Glutamatergic neuron (in vitro differentiated cells): ENCODE data around the gene NTM. TPM values are rescaled to one million over a fixed set of nuclear protein-coding genes. Genes with fewer than 3 reads are reported as not detected.
A peak's percentile ranks its signal among the peaks of the same experiment; 100 is the strongest.

ENCODE experiments used
- DNase-seq: peaks from one replicate; pipeline ENCODE4 v3.0.0; 2022
- H3K27ac Mint-ChIP-seq: one replicate; pipeline ENCODE4 v1.8.0; 2020; ENCODE audit warnings: mild to moderate bottlenecking, mixed read lengths, inconsistent platforms; ENCODE audit not compliant: unreplicated experiment
- H3K27me3 Mint-ChIP-seq: one replicate; pipeline ENCODE4 v1.8.0; 2020; ENCODE audit warnings: mild to moderate bottlenecking, moderate library complexity, mixed read lengths, inconsistent platforms; ENCODE audit not compliant: unreplicated experiment
- H3K36me3 Mint-ChIP-seq: one replicate; pipeline ENCODE4 v1.8.0; 2020; ENCODE audit warnings: mild to moderate bottlenecking, mixed read lengths, inconsistent platforms; ENCODE audit not compliant: unreplicated experiment
- H3K4me1 Mint-ChIP-seq: one replicate; pipeline ENCODE4 v1.8.0; 2020; ENCODE audit warnings: mild to moderate bottlenecking, low read depth, mixed read lengths, inconsistent platforms; ENCODE audit not compliant: unreplicated experiment
- H3K4me3 Mint-ChIP-seq: one replicate; pipeline ENCODE4 v1.8.0; 2020; ENCODE audit warnings: mild to moderate bottlenecking, mixed read lengths, inconsistent platforms; ENCODE audit not compliant: unreplicated experiment
- H3K9me3 Mint-ChIP-seq: one replicate; pipeline ENCODE4 v1.8.0; 2020; ENCODE audit warnings: mild to moderate bottlenecking, moderate library complexity, mixed read lengths, inconsistent platforms; ENCODE audit not compliant: unreplicated experiment
- total RNA-seq: library from RNA; stranded (reverse); fragmentation: NEBNext Ultra II Directional; extraction: Animal tissue kit (Norgen Biotek cat#: 25700); gene quantifications from one replicate; pipeline ENCODE4 v1.2.1, GENCODE V29; 2021; ENCODE audit not compliant: unreplicated experiment
- TF ChIP-seq, protein P1 (sequence below): fragments of 200-600 bp; sonication (generic); IDR thresholded peaks from one replicate; pipeline ENCODE4 v1.5.0; 2021; ENCODE audit not compliant: partially characterized antibody, unreplicated experiment

NTM gene
- total RNA-seq, 1 donor from 2014 or later: 1.2 TPM

DNA sequence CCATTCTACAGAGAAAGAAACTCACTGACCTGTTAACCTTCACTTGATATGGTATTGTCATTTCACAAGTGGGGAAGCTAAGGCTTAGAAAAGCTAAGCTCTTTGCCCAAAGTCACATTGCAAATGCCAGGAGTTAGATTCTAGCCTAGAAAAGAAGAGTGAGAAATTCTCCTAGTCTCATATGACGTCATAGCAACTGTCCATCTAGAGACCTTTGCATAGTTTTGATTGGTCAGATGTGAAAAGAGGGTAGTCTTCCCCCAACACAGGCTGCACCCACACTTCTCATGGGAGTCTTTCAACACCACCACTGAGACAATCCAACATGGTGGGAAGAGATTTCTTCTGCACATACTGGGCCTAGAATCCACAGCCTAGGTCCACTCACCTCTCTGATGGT is 197.9 kb downstream of the NTM start:
- Mint-ChIP-seq H3K4me3 (no peak overlapping the region), H3K9me3 (no peaks in the 10 kb centered on the region), H3K4me1 (no peaks in the 10 kb centered on the region), H3K27ac (no peak overlapping the region), H3K36me3 (no peaks in the 10 kb centered on the region), H3K27me3 (peaks cover under 1% of the 10 kb centered on the region)
- TF ChIP-seq, protein P1, sequence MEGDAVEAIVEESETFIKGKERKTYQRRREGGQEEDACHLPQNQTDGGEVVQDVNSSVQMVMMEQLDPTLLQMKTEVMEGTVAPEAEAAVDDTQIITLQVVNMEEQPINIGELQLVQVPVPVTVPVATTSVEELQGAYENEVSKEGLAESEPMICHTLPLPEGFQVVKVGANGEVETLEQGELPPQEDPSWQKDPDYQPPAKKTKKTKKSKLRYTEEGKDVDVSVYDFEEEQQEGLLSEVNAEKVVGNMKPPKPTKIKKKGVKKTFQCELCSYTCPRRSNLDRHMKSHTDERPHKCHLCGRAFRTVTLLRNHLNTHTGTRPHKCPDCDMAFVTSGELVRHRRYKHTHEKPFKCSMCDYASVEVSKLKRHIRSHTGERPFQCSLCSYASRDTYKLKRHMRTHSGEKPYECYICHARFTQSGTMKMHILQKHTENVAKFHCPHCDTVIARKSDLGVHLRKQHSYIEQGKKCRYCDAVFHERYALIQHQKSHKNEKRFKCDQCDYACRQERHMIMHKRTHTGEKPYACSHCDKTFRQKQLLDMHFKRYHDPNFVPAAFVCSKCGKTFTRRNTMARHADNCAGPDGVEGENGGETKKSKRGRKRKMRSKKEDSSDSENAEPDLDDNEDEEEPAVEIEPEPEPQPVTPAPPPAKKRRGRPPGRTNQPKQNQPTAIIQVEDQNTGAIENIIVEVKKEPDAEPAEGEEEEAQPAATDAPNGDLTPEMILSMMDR: no peak
- DNase-seq: no peak

DNA sequence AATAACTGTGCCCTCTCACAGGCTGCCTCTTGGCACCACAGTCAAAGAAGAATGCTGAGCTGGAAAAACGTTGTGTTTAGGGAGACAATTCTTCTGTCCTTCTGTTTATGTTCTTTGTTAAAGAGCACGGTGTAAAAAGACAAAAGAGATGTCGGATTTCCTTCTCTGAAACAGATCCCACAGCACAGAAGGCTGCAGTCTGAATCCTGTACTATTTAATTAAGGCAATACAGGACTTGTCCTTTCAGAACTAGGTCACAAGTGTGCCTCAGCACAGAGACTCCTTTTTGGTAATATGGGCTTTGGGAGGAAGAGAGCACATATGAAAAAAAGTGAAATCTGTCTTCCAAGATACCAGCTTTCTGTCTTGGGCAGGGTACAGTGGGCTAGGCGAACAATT is 201.2 kb downstream of the NTM start:
- Mint-ChIP-seq H3K4me3 (no peak overlapping the region), H3K36me3 (no peaks in the 10 kb centered on the region), H3K27me3 (peaks cover 3% of the 10 kb centered on the region), H3K27ac (no peak overlapping the region), H3K9me3 (no peaks in the 10 kb centered on the region), H3K4me1 (no peaks in the 10 kb centered on the region)
- TF ChIP-seq, protein P1: no peak
- no peak for DNase-seq

DNA sequence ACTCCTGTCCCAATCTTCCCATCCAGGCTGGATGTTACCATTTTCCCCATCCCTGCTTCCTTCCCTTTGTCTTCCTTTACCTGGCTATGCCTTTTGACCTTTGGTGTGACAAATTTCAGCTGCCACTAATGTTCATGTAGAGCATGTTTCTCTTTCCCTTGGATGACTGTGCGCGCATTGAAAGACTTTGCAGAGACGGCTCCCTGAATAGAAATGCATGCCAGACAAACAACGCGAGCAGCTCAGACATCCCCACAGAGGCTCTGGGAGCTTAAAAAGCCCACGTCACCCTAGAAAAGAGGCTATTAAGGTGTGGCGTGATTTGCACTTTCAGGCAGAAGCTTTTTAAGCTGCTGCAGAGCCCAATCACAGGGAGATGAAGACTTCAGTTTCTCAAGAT is 202.0 kb downstream of the NTM start:
- H3K27ac Mint-ChIP-seq: no peak overlapping the region
- DNase-seq: no peak
- H3K9me3 Mint-ChIP-seq: no peaks in the 10 kb centered on the region
- H3K27me3 Mint-ChIP-seq: peaks cover 3% of the 10 kb centered on the region
- no peaks in the 10 kb centered on the region for H3K36me3 Mint-ChIP-seq
- no peak overlapping the region for H3K4me3 Mint-ChIP-seq
- TF ChIP-seq, protein P1: no peak
- no peaks in the 10 kb centered on the region for H3K4me1 Mint-ChIP-seq

DNA sequence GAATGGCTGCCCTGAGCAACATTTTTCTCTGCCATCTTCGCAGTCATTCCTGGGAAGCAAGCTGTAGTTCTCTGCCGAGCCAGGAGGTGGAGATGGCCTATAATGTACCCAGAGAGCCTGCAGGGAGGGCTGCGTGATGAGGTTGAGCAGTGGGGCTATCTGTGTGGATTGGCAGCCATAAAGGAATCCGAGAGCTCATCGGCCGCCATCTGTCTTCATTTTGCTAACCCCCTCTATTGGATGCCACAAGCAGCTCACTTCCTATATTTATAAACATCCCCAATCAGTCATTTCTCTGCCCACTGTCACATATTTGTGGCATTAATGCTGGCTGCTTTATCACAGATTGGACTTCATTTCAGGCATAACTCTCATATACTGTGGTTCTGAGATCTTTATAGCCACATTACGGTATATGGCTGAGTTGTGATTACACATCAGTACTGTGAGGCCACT is 209.5 kb downstream of the NTM start:
- Mint-ChIP-seq H3K4me3 (no peak overlapping the region), H3K27ac (no peak overlapping the region), H3K27me3 (peaks cover 2% of the 10 kb centered on the region), H3K36me3 (no peaks in the 10 kb centered on the region), H3K9me3 (peaks cover 3% of the 10 kb centered on the region), H3K4me1 (peaks cover 20% of the 10 kb centered on the region)
- TF ChIP-seq, protein P1: peak; percentile 73
- DNase-seq: peak; percentile 77

DNA sequence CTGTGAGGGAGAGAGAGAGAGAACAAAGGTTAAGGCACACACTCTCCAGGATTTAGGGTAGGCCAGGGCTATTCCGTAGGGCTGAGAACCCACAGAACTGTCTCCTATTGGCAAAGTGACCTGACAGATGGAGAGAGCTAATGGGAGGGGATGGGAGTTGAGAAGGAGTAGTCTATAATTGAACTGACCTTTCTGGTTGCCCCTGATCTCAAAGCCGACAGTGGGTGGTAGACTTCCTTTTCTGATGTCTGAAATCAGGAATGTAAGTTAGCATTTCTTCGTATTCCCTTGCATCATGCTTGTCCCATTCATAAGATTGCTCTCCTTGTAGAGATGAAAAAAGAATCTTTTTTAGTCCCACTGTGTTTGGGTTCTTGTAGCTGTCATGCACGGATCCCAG is 210.1 kb downstream of the NTM start:
- Mint-ChIP-seq H3K36me3 (no peaks in the 10 kb centered on the region), H3K27me3 (peaks cover 2% of the 10 kb centered on the region), H3K4me1 (peaks cover 20% of the 10 kb centered on the region), H3K4me3 (no peak overlapping the region), H3K27ac (no peak overlapping the region), H3K9me3 (peaks cover 3% of the 10 kb centered on the region)
- TF ChIP-seq, protein P1: no peak
- DNase-seq: no peak
